ENCODE data around the gene UTP14A. TPM values are rescaled to one million over a fixed set of nuclear protein-coding genes. Genes with fewer than 3 reads are reported as not detected.
A peak's percentile ranks its signal among the peaks of the same experiment; 100 is the strongest.

UTP14A gene
- polyA plus RNA-seq, 1 experiment = 20.8 TPM

GRCh38 chrX:129931411-129932015, 25.5 kb downstream of the UTP14A start:
- ChIA-PET POLR2A (interaction anchor here (0.6 to 0.8 kb wide), 3 partner anchors 14 to 96 kb away, joined by 4 to 7 read pairs (median 4); no protein-coding TSS in a partner anchor), CTCF (interaction anchor here (1.7 kb wide), 1 partner anchor 129 kb away, joined by 8 read pairs; no protein-coding TSS in a partner anchor)
- no peak for TF ChIP-seq CTCF (IDR thresholded peaks at IDR 0.05; ENCODE audit: low read depth, low read length)
- no peaks in the 10 kb centered on the region for H3K9me3 ChIP-seq (ENCODE audit: control insufficient read depth, insufficient read depth, low read length)
- peak; percentile 77 for DNase-seq (ENCODE audit: low read depth, low spot score)
- peaks cover 13% of the 10 kb centered on the region for H3K27me3 ChIP-seq (ENCODE audit: control insufficient read depth, insufficient read depth, low read length)
- H3K27ac ChIP-seq (ENCODE audit: low read depth, low read length) = peak overlapping the region; percentile 65
- peak overlapping the region; percentile 66 for H3K4me3 ChIP-seq (ENCODE audit: low read depth, low read length)

GRCh38 chrX:129932016-129932820, 26.3 kb downstream of the UTP14A start:
- Histone ChIP-seq H3K27ac (ENCODE audit: low read depth, low read length) (peak overlapping the region; percentile 47), H3K9me3 (ENCODE audit: control insufficient read depth, insufficient read depth, low read length) (no peaks in the 10 kb centered on the region), H3K4me3 (ENCODE audit: low read depth, low read length) (peak overlapping the region; percentile 64), H3K27me3 (ENCODE audit: control insufficient read depth, insufficient read depth, low read length) (peaks cover 18% of the 10 kb centered on the region)
- TF ChIP-seq CTCF (IDR thresholded peaks at IDR 0.05; ENCODE audit: low read depth, low read length) = no peak
- POLR2A ChIA-PET = interaction anchor here (0.8 kb wide), 1 partner anchor 13 kb away, joined by 4 read pairs; no protein-coding TSS in a partner anchor
- DNase-seq (ENCODE audit: low read depth, low spot score) = peak; percentile 63
- CTCF ChIA-PET = no interaction called here

GRCh38 chrX:129932821-129933321, 26.9 kb downstream of the UTP14A start:
- CTCF ChIA-PET = no interaction called here
- H3K9me3 ChIP-seq (ENCODE audit: control insufficient read depth, insufficient read depth, low read length) = no peaks in the 10 kb centered on the region
- peaks cover 18% of the 10 kb centered on the region for H3K27me3 ChIP-seq (ENCODE audit: control insufficient read depth, insufficient read depth, low read length)
- H3K4me3 ChIP-seq (ENCODE audit: low read depth, low read length) = peak overlapping the region; percentile 32
- DNase-seq (ENCODE audit: low read depth, low spot score) = no peak
- POLR2A ChIA-PET = no interaction called here
- no peak for TF ChIP-seq CTCF (IDR thresholded peaks at IDR 0.05; ENCODE audit: low read depth, low read length)
- no peak overlapping the region for H3K27ac ChIP-seq (ENCODE audit: low read depth, low read length)

- ChIA-PET POLR2A (interaction anchor here (0.6 kb wide), 1 partner anchor 78 kb away, joined by 9 read pairs; no protein-coding TSS in a partner anchor), CTCF (interaction anchor here (0.6 to 0.7 kb wide), 2 partner anchors 206 to 320 kb away, joined by 3 read pairs; no protein-coding TSS in a partner anchor)
- no peak for DNase-seq (ENCODE audit: low read depth, low spot score)
- peaks cover 18% of the 10 kb centered on the region for H3K27me3 ChIP-seq (ENCODE audit: control insufficient read depth, insufficient read depth, low read length)
- no peak overlapping the region for H3K4me3 ChIP-seq (ENCODE audit: low read depth, low read length)
- TF ChIP-seq CTCF (IDR thresholded peaks at IDR 0.05; ENCODE audit: low read depth, low read length) = no peak
- no peaks in the 10 kb centered on the region for H3K9me3 ChIP-seq (ENCODE audit: control insufficient read depth, insufficient read depth, low read length)
- no peak overlapping the region for H3K27ac ChIP-seq (ENCODE audit: low read depth, low read length)
Observed at GRCh38 chrX:129933700-129934099, 27.7 kb downstream of the UTP14A start.
